ENCODE measurements around the gene ZNF232. TPM values are rescaled to one million over a fixed set of nuclear protein-coding genes. Genes with fewer than 3 reads are reported as not detected.
"Not testable (repeated sequence)": the region's sequence is repeated elsewhere in the genome, so short reads cannot be mapped to it uniquely, and the experiment has no call there.

The ZNF232 gene
- total and polyA plus RNA-seq, 2 donors (not counting 1 experiment from before 2014, with no cell fraction given) = 4.2 to 7.3 TPM

DNA sequence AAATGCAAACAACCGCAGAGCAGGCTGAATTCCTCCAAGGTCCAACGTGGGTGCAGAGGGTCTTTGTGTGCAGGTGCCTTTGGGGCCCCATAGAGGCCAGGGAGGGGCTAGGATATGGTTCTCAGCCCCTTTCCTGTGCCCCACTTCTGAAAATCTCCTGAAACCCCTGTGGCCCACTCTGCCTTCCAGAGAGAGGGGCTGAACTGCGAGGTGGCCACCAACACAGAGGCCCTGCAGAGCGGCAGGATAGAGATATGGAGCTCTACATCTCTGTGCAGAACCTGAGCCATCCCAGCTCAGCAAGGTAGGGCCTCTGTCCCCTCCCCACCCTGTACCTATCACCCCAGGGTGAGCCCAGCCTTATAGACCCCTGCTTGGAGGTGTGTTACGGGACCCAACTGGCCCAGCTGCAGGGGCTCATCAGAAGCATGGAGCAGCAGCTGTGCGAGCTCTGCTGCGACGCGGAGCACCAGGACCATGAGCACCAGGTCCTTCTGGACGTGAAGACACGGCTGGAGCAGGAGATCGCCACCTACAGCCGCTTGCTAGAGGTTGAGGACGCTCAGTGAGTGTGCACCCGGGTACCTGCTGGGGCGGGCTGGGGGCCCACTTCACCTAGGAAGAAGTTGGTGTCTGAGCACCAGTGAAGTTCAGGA, 9.6 kb upstream of the ZNF232 start:
- no peaks in the 10 kb centered on the region for H3K36me3 ChIP-seq (ENCODE audit: control insufficient read depth, insufficient read depth, low read length)
- no peak for DNase-seq (ENCODE audit: low read depth in 2 of 2)
- no peaks in the 10 kb centered on the region for H3K79me2 ChIP-seq (ENCODE audit: control insufficient read depth, insufficient read depth, low read length)
- H2AFZ ChIP-seq (ENCODE audit: low read length) = no peak overlapping the region
- H3K4me3 ChIP-seq (replicated peaks in 1 of 4; ENCODE audit: control extremely low read depth in 1 of 4, insufficient read depth in 1 of 4, low read depth in 3 of 4, low read length in 4 of 4) = no peak overlapping the region
- H3K4me2 ChIP-seq (ENCODE audit: extremely low read depth, insufficient read depth, low read length) = no peak overlapping the region
- peaks cover 23% of the 10 kb centered on the region for H3K27me3 ChIP-seq (ENCODE audit: control insufficient read depth, insufficient read depth, low read length)
- H3K27ac ChIP-seq (ENCODE audit: insufficient read depth, low read length) = no peak overlapping the region
- TF ChIP-seq EZH2 (IDR thresholded peaks at IDR 0.05; ENCODE audit: low read length, missing control alignments) = no peak
- TF ChIP-seq, protein P1, sequence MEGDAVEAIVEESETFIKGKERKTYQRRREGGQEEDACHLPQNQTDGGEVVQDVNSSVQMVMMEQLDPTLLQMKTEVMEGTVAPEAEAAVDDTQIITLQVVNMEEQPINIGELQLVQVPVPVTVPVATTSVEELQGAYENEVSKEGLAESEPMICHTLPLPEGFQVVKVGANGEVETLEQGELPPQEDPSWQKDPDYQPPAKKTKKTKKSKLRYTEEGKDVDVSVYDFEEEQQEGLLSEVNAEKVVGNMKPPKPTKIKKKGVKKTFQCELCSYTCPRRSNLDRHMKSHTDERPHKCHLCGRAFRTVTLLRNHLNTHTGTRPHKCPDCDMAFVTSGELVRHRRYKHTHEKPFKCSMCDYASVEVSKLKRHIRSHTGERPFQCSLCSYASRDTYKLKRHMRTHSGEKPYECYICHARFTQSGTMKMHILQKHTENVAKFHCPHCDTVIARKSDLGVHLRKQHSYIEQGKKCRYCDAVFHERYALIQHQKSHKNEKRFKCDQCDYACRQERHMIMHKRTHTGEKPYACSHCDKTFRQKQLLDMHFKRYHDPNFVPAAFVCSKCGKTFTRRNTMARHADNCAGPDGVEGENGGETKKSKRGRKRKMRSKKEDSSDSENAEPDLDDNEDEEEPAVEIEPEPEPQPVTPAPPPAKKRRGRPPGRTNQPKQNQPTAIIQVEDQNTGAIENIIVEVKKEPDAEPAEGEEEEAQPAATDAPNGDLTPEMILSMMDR (conservative IDR thresholded peaks at IDR 0.05 in 1 of 2, IDR thresholded peaks at IDR 0.05 in 1 of 2; ENCODE audit: low read depth in 1 of 2, low read length in 2 of 2) = no peak
- no peaks in the 10 kb centered on the region for H3K9me3 ChIP-seq (ENCODE audit: control insufficient read depth, insufficient read depth, low read depth, low read length)
- H4K20me1 ChIP-seq (ENCODE audit: control insufficient read depth, extremely low read depth, insufficient read depth, low read length) = no peaks in the 10 kb centered on the region
- H3K4me1 ChIP-seq (ENCODE audit: control insufficient read depth, extremely low read depth, insufficient read depth, low read length) = no peaks in the 10 kb centered on the region
- H3K9ac ChIP-seq (ENCODE audit: insufficient read depth, low read length) = no peak overlapping the region

DNA sequence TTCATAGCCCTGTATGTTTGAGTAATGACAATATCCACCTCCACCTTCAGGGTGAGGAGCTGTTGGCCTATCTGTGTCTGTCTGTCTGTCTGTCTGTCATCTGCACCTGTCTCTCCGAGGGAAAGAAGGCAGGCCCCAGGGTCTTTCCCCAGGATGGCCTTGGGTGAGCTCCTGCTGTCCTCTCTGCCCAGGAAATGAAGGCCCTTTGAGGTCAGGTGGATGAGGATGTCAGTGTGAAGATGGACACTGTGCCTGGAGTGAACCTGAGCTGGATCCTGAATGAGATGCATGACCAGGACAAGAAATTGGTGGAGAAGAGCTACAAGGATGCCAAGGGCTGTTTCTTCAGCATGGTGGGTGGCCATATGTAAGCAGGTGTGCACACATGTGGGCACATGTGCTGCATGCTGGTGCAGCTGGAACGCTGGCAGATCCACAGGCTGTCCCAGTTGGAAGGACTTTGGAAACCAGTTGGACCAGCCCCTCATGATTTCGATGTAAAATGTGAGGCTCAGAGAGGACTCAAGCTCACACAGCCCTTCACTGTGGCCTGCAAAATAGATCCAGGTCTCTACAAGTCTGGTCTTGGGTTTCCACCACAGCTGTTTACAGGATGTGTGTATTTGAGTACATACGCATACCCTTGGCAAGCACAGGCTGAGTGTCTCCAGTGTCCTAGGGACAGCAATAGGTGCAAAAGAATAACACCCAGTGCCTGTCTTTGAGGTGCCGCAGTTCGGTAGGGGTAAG, 8.9 kb upstream of the ZNF232 start:
- not testable (repeated sequence) for DNase-seq (ENCODE audit: low read depth in 2 of 2)

DNA sequence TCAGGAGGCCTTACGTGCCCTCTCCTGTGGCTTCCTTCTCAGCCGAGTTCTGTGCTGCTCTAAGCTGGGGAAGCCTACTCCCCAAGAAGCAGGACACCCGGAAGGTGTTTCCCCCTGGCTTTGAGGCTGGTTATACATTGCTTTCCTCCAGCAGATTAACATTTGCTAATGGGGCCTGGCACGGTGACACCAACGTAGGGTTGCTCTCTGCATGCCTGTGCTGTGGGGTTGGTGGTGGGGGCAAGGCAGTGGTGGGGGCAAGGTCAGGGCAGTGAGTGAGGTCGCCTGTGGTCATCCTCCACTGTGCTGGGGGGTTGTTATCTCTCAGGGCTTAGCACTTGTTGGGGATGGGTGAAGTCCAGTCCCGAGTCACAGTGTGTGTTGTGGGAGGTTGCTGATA, 8.4 kb upstream of the ZNF232 start:
- H4K20me1 ChIP-seq (ENCODE audit: control insufficient read depth, extremely low read depth, insufficient read depth, low read length) = no peaks in the 10 kb centered on the region
- no peaks in the 10 kb centered on the region for H3K79me2 ChIP-seq (ENCODE audit: control insufficient read depth, insufficient read depth, low read length)
- H2AFZ ChIP-seq (ENCODE audit: low read length) = no peak overlapping the region
- TF ChIP-seq, protein P1 (conservative IDR thresholded peaks at IDR 0.05 in 1 of 2, IDR thresholded peaks at IDR 0.05 in 1 of 2; ENCODE audit: low read depth in 1 of 2, low read length in 2 of 2) = no peak
- no peak for TF ChIP-seq EZH2 (IDR thresholded peaks at IDR 0.05; ENCODE audit: low read length, missing control alignments)
- H3K9me3 ChIP-seq (ENCODE audit: control insufficient read depth, insufficient read depth, low read depth, low read length) = no peaks in the 10 kb centered on the region
- no peak overlapping the region for H3K4me2 ChIP-seq (ENCODE audit: extremely low read depth, insufficient read depth, low read length)
- H3K4me1 ChIP-seq (ENCODE audit: control insufficient read depth, extremely low read depth, insufficient read depth, low read length) = no peaks in the 10 kb centered on the region
- H3K36me3 ChIP-seq (ENCODE audit: control insufficient read depth, insufficient read depth, low read length) = no peaks in the 10 kb centered on the region
- no peak overlapping the region for H3K4me3 ChIP-seq (replicated peaks in 1 of 4; ENCODE audit: control extremely low read depth in 1 of 4, insufficient read depth in 1 of 4, low read depth in 3 of 4, low read length in 4 of 4)
- DNase-seq (ENCODE audit: low read depth in 2 of 2) = no peak
- peaks cover 35% of the 10 kb centered on the region for H3K27me3 ChIP-seq (ENCODE audit: control insufficient read depth, insufficient read depth, low read length)
- no peak overlapping the region for H3K9ac ChIP-seq (ENCODE audit: insufficient read depth, low read length)
- no peak overlapping the region for H3K27ac ChIP-seq (ENCODE audit: insufficient read depth, low read length)

More for the DNA sequence above, 8.9 kb upstream of the ZNF232 start:
- H3K36me3 ChIP-seq (ENCODE audit: control insufficient read depth, insufficient read depth, low read length); H3K9me3 ChIP-seq (ENCODE audit: control insufficient read depth, insufficient read depth, low read depth, low read length); H3K79me2 ChIP-seq (ENCODE audit: control insufficient read depth, insufficient read depth, low read length); H3K9ac ChIP-seq (ENCODE audit: insufficient read depth, low read length); H3K4me3 ChIP-seq (replicated peaks in 1 of 4; ENCODE audit: control extremely low read depth in 1 of 4, insufficient read depth in 1 of 4, low read depth in 3 of 4, low read length in 4 of 4); H3K4me2 ChIP-seq (ENCODE audit: extremely low read depth, insufficient read depth, low read length); H3K4me1 ChIP-seq (ENCODE audit: control insufficient read depth, extremely low read depth, insufficient read depth, low read length); H4K20me1 ChIP-seq (ENCODE audit: control insufficient read depth, extremely low read depth, insufficient read depth, low read length); H3K27ac ChIP-seq (ENCODE audit: insufficient read depth, low read length); H2AFZ ChIP-seq (ENCODE audit: low read length): not testable (repeated sequence)
- H3K27me3 ChIP-seq (ENCODE audit: control insufficient read depth, insufficient read depth, low read length) = peaks cover 30% of the 10 kb centered on the region
